Superior temporal gyrus (tissue), 1 donor: ENCODE data around the gene DGKA.

Source experiments
- DNase-seq: peaks from one replicate; pipeline ENCODE4 v3.0.0-alpha.2; 2016; ENCODE audit errors: extremely low spot score

The DGKA gene

GRCh38 chr12:55931780-55932550 lies 1.0 kb downstream of the DGKA start:
- DNase-seq, result peak; percentile 19

GRCh38 chr12:55932551-55932910 lies 1.6 kb downstream of the DGKA start:
- DNase-seq, result no peak

GRCh38 chr12:55933169-55933798 lies 2.3 kb downstream of the DGKA start:
- no peak for DNase-seq

GRCh38 chr12:55933799-55934742 lies 3.1 kb downstream of the DGKA start:
- no peak for DNase-seq

- DNase-seq, result no peak
Observed at GRCh38 chr12:55934773-55935172, 3.8 kb downstream of the DGKA start.

DNA sequence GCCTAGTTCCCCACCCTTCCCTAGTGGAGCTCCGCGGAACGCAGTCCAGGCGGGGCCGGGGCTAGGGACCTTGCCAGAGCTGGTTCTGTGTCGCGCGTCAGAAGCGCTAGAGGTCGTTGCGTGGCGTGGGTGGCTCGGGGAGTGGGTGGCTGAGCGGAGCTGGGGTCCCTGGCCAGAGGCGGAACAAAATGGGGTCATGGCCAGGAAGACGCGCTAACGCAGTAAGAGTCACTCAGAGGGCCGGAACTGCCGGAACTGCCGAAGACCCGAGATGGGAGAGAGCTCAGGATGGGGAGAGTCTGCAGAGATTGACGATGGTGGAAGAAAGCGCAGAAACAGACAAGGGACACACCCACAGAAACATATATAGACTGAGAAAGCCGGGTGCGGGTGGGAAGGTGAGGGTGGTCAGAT lies 4.8 kb downstream of the DGKA start:
- no peak for DNase-seq

GRCh38 chr12:55937981-55938380 lies 7.0 kb downstream of the DGKA start:
- DNase-seq, result no peak

GRCh38 chr12:55938826-55939501 lies 8.0 kb downstream of the DGKA start:
- no peak for DNase-seq

DNA sequence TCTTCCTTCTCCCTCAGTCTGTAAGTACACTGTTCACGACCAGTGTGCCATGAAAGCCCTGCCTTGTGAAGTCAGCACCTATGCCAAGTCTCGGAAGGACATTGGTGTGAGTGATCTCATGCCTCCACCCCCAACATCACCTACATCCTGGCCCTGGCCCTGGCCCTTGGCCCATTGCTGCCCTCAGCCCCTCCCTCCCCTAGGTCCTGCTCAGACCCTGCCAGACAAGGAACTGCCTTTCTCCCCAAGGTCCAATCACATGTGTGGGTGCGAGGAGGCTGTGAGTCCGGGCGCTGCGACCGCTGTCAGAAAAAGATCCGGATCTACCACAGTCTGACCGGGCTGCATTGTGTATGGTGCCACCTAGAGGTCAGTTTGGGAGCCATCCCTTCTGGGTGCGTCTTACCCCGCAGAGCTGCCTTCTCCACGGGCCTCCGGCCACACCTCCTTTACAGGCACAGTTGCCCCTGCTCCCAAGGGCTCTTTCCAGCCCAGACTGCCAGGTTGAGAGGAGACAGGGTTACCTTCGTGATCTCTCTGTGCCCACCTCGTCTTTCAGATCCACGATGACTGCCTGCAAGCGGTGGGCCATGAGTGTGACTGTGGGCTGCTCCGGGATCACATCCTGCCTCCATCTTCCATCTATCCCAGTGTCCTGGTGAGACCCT lies 9.2 kb downstream of the DGKA start:
- peak; percentile 93 for DNase-seq

DNA sequence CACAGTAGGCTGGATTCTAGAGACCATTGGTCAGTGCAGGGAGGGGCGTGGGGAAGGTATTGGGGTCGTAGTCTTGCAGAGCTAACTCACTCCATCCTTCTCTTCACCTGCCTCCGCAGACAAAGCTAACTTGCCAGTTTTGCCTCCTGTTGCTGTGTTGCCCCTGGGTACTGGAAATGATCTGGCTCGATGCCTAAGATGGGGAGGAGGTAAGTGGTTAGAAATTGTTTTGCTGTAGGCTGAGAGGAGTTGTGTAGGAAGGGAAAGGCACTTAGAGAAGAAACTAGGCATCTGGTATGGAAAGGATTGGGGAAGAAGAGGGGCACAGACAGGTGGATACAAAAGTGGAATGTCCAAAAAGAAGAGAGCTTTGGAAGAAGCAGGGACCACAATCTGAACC lies 11.1 kb downstream of the DGKA start:
- no peak for DNase-seq

GRCh38 chr12:55942577-55943136 lies 11.7 kb downstream of the DGKA start:
- DNase-seq, result no peak

- DNase-seq, result no peak
Observed at GRCh38 chr12:55946553-55946952, 15.6 kb downstream of the DGKA start.

GRCh38 chr12:55955344-55955743 lies 24.4 kb downstream of the DGKA start:
- DNase-seq, result no peak

DNA sequence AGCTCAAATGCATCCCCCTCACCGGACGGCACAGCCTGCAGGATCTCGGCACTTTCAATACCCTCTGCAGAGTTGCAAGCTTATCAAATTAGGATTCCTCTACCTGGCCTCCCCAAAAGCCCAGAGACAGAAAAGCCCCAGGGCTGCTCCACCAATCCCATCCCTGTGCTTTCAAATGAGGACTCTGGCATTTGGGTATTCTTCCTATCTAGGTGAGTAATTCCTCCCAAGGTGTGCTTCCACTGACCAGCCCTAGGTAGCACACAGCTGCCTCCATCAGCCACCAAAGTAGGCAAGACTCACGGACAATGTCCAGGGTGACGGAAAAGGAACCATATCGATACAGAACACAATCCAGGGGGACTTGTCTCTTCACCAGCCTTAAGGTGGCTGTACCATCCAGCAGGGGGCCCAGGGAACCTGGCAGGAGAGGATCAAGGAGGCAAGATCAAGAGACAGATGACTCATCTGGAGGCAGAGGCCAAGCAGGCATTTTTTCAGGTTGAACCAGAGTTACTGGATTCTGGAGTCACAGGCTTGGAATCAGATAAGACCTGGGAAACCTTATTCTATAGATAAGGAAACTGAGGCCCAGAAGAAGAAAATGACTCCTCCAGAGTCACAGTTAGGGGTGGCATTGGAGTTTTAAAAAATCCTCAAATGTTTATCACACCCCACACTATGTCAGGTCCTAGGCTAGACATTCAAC lies 25.0 kb downstream of the DGKA start:
- no peak for DNase-seq

DNA sequence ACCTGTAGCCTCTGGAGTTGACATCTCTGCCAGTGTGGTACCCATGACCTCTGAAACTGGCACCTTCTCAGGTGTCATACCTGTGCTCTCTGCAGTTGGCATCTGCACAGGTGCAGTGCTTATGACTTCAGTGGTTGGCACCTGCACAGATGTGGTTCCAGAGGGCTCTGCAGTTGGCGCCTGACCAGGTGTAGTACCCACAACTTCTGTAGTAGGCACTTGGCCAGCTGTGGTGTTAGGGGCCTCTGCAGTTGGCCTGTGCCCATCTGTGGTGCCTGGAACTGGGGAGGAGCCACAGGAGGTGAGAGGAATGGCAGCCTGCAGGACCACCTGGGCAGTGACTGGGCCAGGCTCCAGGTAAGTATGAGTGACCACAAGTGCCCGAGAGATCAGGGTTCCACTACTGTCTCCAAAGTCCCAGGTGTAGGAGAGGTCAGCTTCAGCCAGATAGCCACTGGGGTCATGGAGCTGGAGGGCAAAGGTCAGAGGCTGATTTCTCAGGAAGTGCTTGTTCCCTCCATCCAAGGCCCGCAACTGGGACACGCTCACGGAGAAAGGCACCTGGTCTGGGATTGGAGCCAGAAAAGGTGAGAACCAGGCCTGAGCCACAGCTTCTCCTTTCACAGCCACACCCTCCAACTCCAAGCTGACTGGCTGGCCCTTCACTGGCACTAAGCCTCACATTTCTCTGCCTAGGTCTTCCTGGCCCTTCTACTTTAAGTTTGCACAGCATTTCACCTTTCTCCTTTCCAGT lies 26.3 kb downstream of the DGKA start:
- no peak for DNase-seq

- no peak for DNase-seq
Observed at GRCh38 chr12:55963760-55964159, 32.8 kb downstream of the DGKA start.

DNA sequence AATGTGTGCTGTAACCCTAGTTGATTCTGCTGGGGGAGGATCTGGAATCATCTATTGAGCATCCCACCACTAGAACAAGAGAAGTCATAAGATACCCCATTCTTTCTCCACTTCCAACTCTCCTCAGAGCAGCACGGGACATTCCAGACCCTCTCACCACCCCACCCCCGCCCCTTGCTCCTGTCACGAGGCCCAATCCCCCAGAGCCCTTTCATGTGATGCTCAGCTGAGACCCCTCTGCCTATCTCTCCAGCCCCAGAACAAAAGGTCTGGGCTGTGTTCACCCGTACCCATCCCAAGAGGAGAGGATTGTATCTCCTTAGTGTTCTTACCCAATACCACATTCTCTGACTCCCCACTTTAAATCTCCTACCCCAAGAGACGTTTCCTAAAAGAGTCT lies 34.3 kb downstream of the DGKA start:
- no peak for DNase-seq

DNA sequence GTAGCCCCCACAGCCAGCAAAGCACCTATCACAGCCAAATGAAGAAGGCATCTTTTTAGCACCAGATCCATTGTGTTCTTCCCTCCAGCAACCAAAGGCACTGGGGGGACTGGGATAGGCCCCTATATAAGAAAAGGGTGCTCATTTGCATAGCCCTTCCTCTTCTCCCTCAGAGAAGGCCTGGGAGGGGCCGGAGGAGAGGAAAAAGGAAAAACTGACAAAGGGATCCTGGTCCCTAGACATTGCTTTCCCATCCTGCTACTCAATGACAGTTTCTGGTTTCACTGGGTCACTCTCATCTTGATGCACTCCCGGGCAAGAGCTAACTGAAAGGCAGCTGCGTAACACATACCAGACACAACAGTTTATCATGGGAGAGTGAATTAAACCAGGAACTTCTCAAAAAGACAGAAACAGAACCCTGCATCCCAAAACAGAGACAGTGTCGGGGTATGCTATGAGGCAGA lies 35.0 kb downstream of the DGKA start, which contains the start of gene PMEL:
Gene PMEL, minus strand, starts transcription at position 102 of the 467 bp plus-strand sequence. Its CDS starts 31 bp downstream, at position 71.
- DNase-seq, result no peak
